Lung (tissue), 12 donors: Measurements from ENCODE around the gene STRIT1. TPM values are rescaled to one million over a fixed set of nuclear protein-coding genes. Genes with fewer than 3 reads are reported as not detected.
A peak's percentile ranks its signal among the peaks of the same experiment; 100 is the strongest.

Experiments used
- ATAC-seq: fragments of 200-7000 bp; cut with Tn5 transposase; one replicate; pipeline ENCODE4 v1.9.1; 2020; ENCODE audit warnings: moderate number of reproducible peaks; ENCODE audit not compliant: insufficient read depth, low FRiP score
- DNase-seq, 3 donors: peaks; one replicate each; pipeline ENCODE4 v3.0.0-alpha.2; 2013 to 2017
- H3K27ac ChIP-seq, 2 donors: one replicate each; pipeline ENCODE4 v1.5.1; 2013; ENCODE audit warnings: mild to moderate bottlenecking in 2 of 2, moderate library complexity in 2 of 2, control low read depth in 1 of 2, inconsistent platforms in 1 of 2, low read depth in 1 of 2, low read length in 1 of 2
- H3K27me3 ChIP-seq, 3 donors: one replicate each; pipeline ENCODE4 v1.5.1; 2013; ENCODE audit warnings: low read length in 2 of 3; ENCODE audit not compliant: control insufficient read depth in 3 of 3, insufficient read depth in 3 of 3
- H3K36me3 ChIP-seq, 4 donors: one replicate each; pipeline ENCODE4 v1.5.1; 2013; ENCODE audit warnings: low read length in 4 of 4, mild to moderate bottlenecking in 1 of 4, moderate library complexity in 1 of 4; ENCODE audit not compliant: control insufficient read depth in 4 of 4, insufficient read depth in 4 of 4
- H3K4me1 ChIP-seq, 5 donors: one replicate each; pipeline ENCODE4 v1.5.1; 2013; ENCODE audit warnings: low read length in 5 of 5, mild to moderate bottlenecking in 2 of 5, moderate library complexity in 1 of 5; ENCODE audit not compliant: control insufficient read depth in 5 of 5, insufficient read depth in 5 of 5
- H3K4me3 ChIP-seq: one replicate; pipeline ENCODE4 v1.5.1; 2013; ENCODE audit warnings: mild to moderate bottlenecking, control low read depth, moderate library complexity
- H3K9ac ChIP-seq, 2 donors: one replicate each; pipeline ENCODE4 v1.5.1; 2013; ENCODE audit warnings: low read length in 2 of 2, control low read depth in 1 of 2; ENCODE audit not compliant: insufficient read depth in 1 of 2
- H3K9me3 ChIP-seq, 4 donors: one replicate each; pipeline ENCODE4 v1.5.1; 2013; ENCODE audit warnings: low read length in 3 of 4, mild to moderate bottlenecking in 1 of 4, moderate library complexity in 1 of 4; ENCODE audit not compliant: control insufficient read depth in 4 of 4, insufficient read depth in 3 of 4
- WGBS, 2 donors: extraction: QIAGEN DNeasy Blood & Tissue Kit; methylation state at CpG; one replicate each; pipeline ENCODE4 v1.1.7; 2013; 5-methylcytosine and 5-hydroxymethylcytosine counted together
- polyA plus RNA-seq, 2 donors: library from polyadenylated mRNA; stranded (reverse); fragments of 200-250 nt; gene quantifications; one replicate each; pipeline ENCODE4 v1.2.1, GENCODE V29; 2013
- total RNA-seq, 2 donors: library from RNA; depleted of rRNA in 1 of 2; stranded (reverse); fragments of >200 nt in 1 of 2; gene quantifications; one replicate each; pipeline ENCODE4 v1.2.1, GENCODE V29; 2014 to 2021
- TF ChIP-seq, protein P1 (sequence below): IDR thresholded peaks from 2 replicates; pipeline ENCODE4 v1.5.1; 2012; ENCODE audit warnings: mild to moderate bottlenecking; ENCODE audit errors: control extremely low read depth, extremely low read depth
- donor health status: control.
- donor health status: control.
- donor health status: Bipolar disorder and iron deficiency.
- donor health status: healthy.
- donor health status: DM: yes; HTN: yes; CAD: no.

Gene STRIT1
- total and polyA plus RNA-seq, 4 donors: not detected

DNA sequence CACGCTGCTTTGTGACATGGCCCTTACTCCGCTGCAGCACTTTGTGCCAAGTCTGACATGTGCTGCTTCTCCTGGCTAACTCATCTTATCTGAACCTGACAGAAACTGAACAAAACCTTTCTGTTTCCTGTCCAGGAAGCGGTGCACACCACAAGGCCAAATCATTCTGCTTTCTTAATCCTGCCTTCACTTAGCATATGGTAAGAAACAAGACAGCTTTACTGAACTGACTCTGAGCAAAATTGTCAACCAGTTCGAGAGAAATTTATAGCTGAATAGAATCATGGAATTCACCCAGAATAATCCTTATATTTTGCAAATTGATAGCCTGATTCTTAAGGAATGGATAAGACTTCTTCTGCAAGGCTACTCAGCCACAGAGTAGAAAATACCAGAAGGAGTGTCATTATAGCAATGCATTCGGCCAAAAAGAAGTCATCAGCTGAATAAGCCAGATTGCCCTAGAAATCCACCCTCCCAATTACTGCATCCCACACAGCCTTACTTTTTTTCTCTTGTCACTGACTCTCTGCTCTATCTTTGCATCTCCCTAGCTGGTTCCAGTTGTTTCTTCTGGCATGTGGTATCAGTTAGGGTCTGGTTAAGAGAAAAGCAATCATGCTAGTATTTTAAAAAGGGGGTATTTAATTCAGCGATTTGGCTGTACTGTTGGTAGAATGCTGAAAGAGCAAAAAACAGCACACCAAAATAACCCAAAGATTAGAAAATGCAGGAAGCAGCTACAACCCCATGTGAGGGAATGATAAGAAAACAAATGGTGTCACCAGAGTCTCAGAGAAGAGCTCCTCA, 41.6 kb upstream of the STRIT1 start:
- ATAC-seq: no peak
- Histone ChIP-seq H3K27me3 (no peaks in the 10 kb centered on the region), H3K36me3 (no peaks in the 10 kb centered on the region), H3K4me1 (peaks cover 0 to 2% (median 0%) of the 10 kb centered on the region in 5 donors), H3K4me3 (no peak overlapping the region), H3K27ac (no peak overlapping the region), H3K9ac (no peak overlapping the region), H3K9me3 (no peaks in the 10 kb centered on the region)
- WGBS, 2 donors: 20 to 44% methylated on average over 6 of the region's 6 CpGs
- peak in 1 of 3 donors; percentile 38 for DNase-seq
- TF ChIP-seq, protein P1, sequence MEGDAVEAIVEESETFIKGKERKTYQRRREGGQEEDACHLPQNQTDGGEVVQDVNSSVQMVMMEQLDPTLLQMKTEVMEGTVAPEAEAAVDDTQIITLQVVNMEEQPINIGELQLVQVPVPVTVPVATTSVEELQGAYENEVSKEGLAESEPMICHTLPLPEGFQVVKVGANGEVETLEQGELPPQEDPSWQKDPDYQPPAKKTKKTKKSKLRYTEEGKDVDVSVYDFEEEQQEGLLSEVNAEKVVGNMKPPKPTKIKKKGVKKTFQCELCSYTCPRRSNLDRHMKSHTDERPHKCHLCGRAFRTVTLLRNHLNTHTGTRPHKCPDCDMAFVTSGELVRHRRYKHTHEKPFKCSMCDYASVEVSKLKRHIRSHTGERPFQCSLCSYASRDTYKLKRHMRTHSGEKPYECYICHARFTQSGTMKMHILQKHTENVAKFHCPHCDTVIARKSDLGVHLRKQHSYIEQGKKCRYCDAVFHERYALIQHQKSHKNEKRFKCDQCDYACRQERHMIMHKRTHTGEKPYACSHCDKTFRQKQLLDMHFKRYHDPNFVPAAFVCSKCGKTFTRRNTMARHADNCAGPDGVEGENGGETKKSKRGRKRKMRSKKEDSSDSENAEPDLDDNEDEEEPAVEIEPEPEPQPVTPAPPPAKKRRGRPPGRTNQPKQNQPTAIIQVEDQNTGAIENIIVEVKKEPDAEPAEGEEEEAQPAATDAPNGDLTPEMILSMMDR: no peak

DNA sequence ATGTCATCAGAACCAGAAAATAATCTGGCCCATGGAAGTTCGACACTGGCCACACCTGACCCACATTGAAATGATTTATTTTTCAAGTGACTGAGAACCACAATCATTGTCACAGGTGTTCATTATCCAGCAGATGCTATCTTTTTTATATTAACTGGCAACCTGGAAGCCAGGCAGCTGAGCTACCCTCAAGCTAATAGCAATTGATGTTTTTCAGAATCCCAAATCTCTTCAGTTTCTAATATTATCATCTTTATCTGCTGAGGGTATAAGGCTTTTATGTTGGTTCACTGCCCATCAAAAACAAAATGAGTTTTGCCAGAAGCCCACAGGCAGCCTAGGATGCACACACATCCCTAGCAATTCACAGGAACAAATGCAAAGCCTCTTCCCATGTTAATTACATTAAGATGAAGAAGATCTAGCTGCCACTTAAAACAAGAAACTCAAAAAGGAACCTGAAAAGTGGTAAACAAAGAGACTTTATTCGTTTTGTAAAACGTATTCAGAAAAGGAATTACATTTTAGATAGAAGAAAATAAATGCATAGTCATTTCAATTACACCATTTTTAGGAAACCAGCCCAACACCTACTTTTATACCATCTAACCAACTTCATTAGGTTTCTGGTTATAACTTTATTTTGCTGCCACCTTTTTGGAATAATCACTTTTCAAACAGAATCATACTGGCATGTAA, 40.9 kb upstream of the STRIT1 start:
- DNase-seq: no peak
- H3K4me1 ChIP-seq: peaks cover 0 to 2% (median 0%) of the 10 kb centered on the region in 5 donors
- H3K27ac ChIP-seq: no peak overlapping the region
- no peak for ATAC-seq
- WGBS, 2 donors: 24 to 49% methylated on average over 3 of the region's 3 CpGs
- H3K4me3 ChIP-seq: no peak overlapping the region
- H3K9me3 ChIP-seq: no peaks in the 10 kb centered on the region
- H3K27me3 ChIP-seq: no peaks in the 10 kb centered on the region
- TF ChIP-seq, protein P1: no peak
- H3K9ac ChIP-seq: no peak overlapping the region
- H3K36me3 ChIP-seq: no peaks in the 10 kb centered on the region

DNA sequence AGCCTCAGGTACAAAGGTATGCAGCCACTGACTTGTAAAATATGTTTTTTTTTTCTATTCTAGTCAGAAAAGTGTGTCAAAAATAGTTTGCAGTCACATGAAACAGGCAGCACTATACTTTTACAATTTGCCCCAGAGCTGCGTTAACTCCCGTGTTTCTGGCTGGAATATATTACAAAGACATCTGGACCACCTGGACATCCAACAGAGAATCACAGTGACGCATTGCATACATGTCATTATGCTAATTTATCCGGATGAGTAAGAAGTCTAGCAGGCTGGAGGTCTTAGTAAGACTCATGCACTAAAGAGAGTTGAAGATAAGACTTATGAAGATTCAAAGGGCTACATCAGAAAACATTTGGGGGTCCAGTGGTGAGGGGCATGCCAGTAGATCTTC, 39.2 kb upstream of the STRIT1 start:
- H3K27me3 ChIP-seq: no peaks in the 10 kb centered on the region
- H3K9me3 ChIP-seq: no peaks in the 10 kb centered on the region
- 86 to 92% methylated on average over 4 of the region's 4 CpGs for WGBS, 2 donors
- no peak overlapping the region for H3K9ac ChIP-seq
- ATAC-seq: no peak
- peaks cover 0 to 2% (median 0%) of the 10 kb centered on the region in 5 donors for H3K4me1 ChIP-seq
- no peak for DNase-seq
- no peak overlapping the region for H3K27ac ChIP-seq
- TF ChIP-seq, protein P1: no peak
- no peak overlapping the region for H3K4me3 ChIP-seq
- H3K36me3 ChIP-seq: no peaks in the 10 kb centered on the region
